ENCODE data around the gene MET.

Gene MET

DNA sequence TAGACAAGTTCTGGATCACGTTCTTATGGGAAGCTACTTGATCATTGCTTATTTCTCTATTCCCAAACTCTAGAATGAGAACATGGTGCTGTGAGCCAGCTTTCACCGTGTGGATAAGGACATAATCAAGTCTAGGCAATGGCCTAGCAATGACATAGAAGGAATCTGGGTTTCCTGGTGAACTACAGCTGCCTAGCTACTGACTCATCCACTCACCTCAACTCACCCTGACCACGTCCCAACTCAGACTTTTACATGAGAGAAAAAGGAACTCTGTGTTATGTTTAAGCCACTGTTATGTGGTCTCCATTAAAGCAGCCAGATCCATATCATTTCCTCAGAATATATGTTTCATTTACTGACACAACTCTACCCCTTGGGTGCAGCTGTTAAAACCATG, 18.8 kb upstream of the MET start:
- TF ChIP-seq EGR1 (IDR thresholded peaks at IDR 0.05): no peak
- TF ChIP-seq EP300 (IDR thresholded peaks at IDR 0.05; ENCODE audit: borderline replicate concordance): no peak
- no peak for TF ChIP-seq FOXM1 (IDR thresholded peaks at IDR 0.05; ENCODE audit: borderline replicate concordance, low read depth)
- TF ChIP-seq NFIC (IDR thresholded peaks at IDR 0.05): no peak
- no peak for TF ChIP-seq CREB1 (IDR thresholded peaks at IDR 0.05; ENCODE audit: low read depth)

DNA sequence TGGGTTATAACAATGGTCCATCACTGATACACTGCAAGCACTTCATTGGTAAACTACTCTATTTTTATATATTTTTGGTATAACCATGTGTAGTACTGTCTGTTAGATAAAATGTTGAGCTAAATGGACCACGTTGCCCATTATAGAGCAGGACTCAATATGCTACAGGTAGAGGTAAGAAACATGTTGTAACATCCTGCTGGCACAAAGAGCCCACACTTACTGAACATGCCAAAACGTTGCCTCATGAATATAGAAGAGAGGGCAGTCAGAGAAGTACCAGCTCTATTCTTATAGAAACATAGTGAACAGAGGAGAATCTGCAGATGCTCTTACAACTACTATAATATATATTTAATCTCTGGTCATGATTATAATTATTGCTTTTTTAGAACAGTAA, 18.4 kb upstream of the MET start:
- TF ChIP-seq ZBTB7A (IDR thresholded peaks at IDR 0.05; ENCODE audit: low read depth): no peak
- TF ChIP-seq EGR1 (IDR thresholded peaks at IDR 0.05): no peak
- TF ChIP-seq, protein P1, sequence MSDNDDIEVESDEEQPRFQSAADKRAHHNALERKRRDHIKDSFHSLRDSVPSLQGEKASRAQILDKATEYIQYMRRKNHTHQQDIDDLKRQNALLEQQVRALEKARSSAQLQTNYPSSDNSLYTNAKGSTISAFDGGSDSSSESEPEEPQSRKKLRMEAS (IDR thresholded peaks at IDR 0.05): no peak
- no peak for TF ChIP-seq EP300 (IDR thresholded peaks at IDR 0.05; ENCODE audit: borderline replicate concordance)
- TF ChIP-seq TAF1 (IDR thresholded peaks at IDR 0.05; ENCODE audit: low read depth): no peak
- no peak for TF ChIP-seq TEAD4 (IDR thresholded peaks at IDR 0.05)
- TF ChIP-seq, protein P2, sequence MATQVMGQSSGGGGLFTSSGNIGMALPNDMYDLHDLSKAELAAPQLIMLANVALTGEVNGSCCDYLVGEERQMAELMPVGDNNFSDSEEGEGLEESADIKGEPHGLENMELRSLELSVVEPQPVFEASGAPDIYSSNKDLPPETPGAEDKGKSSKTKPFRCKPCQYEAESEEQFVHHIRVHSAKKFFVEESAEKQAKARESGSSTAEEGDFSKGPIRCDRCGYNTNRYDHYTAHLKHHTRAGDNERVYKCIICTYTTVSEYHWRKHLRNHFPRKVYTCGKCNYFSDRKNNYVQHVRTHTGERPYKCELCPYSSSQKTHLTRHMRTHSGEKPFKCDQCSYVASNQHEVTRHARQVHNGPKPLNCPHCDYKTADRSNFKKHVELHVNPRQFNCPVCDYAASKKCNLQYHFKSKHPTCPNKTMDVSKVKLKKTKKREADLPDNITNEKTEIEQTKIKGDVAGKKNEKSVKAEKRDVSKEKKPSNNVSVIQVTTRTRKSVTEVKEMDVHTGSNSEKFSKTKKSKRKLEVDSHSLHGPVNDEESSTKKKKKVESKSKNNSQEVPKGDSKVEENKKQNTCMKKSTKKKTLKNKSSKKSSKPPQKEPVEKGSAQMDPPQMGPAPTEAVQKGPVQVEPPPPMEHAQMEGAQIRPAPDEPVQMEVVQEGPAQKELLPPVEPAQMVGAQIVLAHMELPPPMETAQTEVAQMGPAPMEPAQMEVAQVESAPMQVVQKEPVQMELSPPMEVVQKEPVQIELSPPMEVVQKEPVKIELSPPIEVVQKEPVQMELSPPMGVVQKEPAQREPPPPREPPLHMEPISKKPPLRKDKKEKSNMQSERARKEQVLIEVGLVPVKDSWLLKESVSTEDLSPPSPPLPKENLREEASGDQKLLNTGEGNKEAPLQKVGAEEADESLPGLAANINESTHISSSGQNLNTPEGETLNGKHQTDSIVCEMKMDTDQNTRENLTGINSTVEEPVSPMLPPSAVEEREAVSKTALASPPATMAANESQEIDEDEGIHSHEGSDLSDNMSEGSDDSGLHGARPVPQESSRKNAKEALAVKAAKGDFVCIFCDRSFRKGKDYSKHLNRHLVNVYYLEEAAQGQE (IDR thresholded peaks at IDR 0.05; ENCODE audit: low read depth): no peak

DNA sequence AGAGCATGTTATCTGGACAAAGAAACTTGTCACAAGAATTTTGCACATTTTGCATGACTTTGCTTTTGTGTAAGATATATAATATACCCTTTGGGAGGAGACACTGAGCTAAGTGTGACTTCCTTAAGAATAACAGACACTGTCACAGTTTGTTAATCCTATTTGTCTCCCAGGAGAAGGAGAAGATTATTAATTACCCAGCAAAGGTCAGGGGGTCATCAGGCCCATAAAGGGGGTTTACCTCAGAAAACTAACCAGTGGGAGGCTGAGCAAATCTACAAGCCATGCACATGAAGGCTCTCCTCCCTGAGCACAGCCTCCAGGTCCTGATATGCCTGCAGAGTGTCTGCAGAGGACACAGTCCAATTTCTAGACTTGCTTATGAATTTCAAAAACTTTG, 10.1 kb upstream of the MET start:
- TF ChIP-seq CEBPB (IDR thresholded peaks at IDR 0.05): no peak
- TF ChIP-seq ZBTB7A (IDR thresholded peaks at IDR 0.05; ENCODE audit: low read depth): no peak
- TF ChIP-seq, protein P1 (IDR thresholded peaks at IDR 0.05): no peak
- TF ChIP-seq TEAD4 (IDR thresholded peaks at IDR 0.05): no peak
- TF ChIP-seq, protein P2 (IDR thresholded peaks at IDR 0.05; ENCODE audit: low read depth): no peak
- no peak for TF ChIP-seq RAD21 (IDR thresholded peaks at IDR 0.05; ENCODE audit: low read depth)
- TF ChIP-seq NFIC (IDR thresholded peaks at IDR 0.05): no peak
- no peak for TF ChIP-seq CREB1 (IDR thresholded peaks at IDR 0.05; ENCODE audit: low read depth)
- TF ChIP-seq TCF12 (IDR thresholded peaks at IDR 0.05; ENCODE audit: low read depth): no peak
- no peak for TF ChIP-seq TAF1 (IDR thresholded peaks at IDR 0.05; ENCODE audit: low read depth)
- TF ChIP-seq YY1 (IDR thresholded peaks at IDR 0.05; ENCODE audit: low read depth): no peak
- no peak for TF ChIP-seq EGR1 (IDR thresholded peaks at IDR 0.05)

DNA sequence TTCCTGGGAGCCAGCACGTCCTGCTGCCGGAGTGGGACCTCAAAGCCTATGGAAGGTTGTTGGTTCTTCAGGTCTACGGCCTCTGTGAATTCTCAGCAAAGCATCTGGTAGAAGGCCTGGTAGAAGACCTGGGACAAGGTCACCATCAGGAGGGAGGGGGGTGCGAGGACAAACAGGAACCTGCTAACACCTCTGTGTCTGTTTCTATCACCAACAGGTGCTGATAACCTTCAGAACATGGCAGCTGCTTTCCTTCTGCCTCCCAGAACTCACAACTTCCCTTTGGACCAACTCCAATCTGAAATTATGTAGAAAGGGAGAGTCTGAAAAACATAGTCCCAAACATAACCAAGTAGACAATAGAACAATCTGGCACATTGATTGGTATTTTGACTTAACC, 8.3 kb upstream of the MET start:
- TF ChIP-seq ZBTB7A (IDR thresholded peaks at IDR 0.05; ENCODE audit: low read depth) (no peak), CREB1 (IDR thresholded peaks at IDR 0.05; ENCODE audit: low read depth) (no peak), EGR1 (IDR thresholded peaks at IDR 0.05) (no peak), EP300 (IDR thresholded peaks at IDR 0.05; ENCODE audit: borderline replicate concordance) (no peak), NFIC (IDR thresholded peaks at IDR 0.05) (no peak), RAD21 (IDR thresholded peaks at IDR 0.05; ENCODE audit: low read depth) (no peak)
- TF ChIP-seq, protein P3, sequence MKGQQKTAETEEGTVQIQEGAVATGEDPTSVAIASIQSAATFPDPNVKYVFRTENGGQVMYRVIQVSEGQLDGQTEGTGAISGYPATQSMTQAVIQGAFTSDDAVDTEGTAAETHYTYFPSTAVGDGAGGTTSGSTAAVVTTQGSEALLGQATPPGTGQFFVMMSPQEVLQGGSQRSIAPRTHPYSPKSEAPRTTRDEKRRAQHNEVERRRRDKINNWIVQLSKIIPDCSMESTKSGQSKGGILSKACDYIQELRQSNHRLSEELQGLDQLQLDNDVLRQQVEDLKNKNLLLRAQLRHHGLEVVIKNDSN (IDR thresholded peaks at IDR 0.05): no peak

DNA sequence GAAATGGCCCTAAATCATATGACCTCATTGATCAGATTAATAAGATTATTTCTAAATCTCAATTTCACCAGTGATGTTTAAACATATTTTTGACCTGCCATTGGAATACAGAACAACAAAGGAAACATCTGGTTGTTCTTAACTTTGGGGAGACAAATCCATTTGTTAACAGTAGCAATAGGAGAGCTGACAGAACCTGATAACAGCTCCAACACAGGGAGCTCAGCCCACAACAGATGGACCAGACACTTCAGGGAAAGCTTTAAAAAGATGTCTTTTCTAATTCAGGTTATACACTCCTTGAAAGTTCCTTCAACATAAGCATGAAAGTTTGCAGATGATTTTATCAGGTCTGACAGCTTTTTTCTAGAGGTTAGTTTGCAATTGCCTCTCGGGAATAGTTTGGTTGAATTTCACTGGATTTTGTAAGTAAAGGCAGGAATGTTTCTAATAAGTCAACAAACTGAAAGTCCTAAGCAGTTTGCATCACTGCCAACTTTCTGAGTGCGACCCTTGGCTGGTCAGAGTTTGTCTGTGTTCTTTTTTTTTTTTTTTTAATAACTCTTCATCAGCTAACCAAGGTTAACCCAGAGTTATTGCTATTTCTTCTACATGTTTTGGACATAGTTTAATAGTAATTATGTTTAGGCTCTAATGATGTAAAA, 6.5 kb upstream of the MET start:
- TF ChIP-seq EP300 (IDR thresholded peaks at IDR 0.05; ENCODE audit: borderline replicate concordance) (no peak), CREB1 (IDR thresholded peaks at IDR 0.05; ENCODE audit: low read depth) (no peak), NFIC (IDR thresholded peaks at IDR 0.05) (no peak), EGR1 (IDR thresholded peaks at IDR 0.05) (no peak), TCF12 (IDR thresholded peaks at IDR 0.05; ENCODE audit: low read depth) (no peak), RAD21 (IDR thresholded peaks at IDR 0.05; ENCODE audit: low read depth) (no peak), ZBTB7A (IDR thresholded peaks at IDR 0.05; ENCODE audit: low read depth) (no peak), TAF1 (IDR thresholded peaks at IDR 0.05; ENCODE audit: low read depth) (no peak), TEAD4 (IDR thresholded peaks at IDR 0.05) (no peak), FOXM1 (IDR thresholded peaks at IDR 0.05; ENCODE audit: borderline replicate concordance, low read depth) (no peak), YY1 (IDR thresholded peaks at IDR 0.05; ENCODE audit: low read depth) (no peak), CEBPB (IDR thresholded peaks at IDR 0.05) (no peak)
- TF ChIP-seq, protein P2 (IDR thresholded peaks at IDR 0.05; ENCODE audit: low read depth): no peak
- TF ChIP-seq, protein P3 (IDR thresholded peaks at IDR 0.05): no peak
- TF ChIP-seq, protein P1 (IDR thresholded peaks at IDR 0.05): no peak
